Activated CD4-positive, alpha-beta T cell treated with anti-CD3 and anti-CD28 coated beads for 24 hours (primary cell): ENCODE results near the gene PDE4D.

Experiments
- DNase-seq, 2 donors: peaks; one replicate each; pipeline ENCODE4 v3.0.0-alpha.2; 2020; ENCODE audit warnings: low read depth in 2 of 2

Gene PDE4D

DNA sequence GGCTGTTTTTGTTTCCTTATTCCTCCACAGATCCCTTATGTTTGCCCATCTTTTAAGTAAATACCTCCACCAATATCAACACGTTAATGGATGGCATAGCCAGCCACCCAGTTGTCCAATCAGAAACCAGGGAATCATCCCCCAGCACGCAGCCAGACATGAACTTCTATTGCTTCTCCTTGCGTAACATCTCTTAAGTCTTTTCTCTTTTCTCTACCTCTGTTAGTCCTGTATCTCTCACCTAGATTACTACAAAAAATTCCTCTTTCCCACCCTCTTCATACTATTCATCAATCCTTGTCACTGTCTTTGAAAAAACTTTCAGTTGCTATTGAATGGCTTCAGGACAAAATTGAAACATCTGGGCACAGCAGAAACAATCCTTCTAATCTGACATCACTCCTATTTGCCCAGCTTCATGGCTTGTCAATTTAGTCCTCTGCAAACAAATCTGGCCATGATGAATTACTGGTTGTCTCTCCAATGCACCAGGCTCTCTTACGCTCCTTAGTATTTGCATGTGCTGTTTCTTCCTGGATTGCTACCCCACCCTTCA lies 961.4 kb downstream of the PDE4D start:
- DNase-seq = no peak

DNA sequence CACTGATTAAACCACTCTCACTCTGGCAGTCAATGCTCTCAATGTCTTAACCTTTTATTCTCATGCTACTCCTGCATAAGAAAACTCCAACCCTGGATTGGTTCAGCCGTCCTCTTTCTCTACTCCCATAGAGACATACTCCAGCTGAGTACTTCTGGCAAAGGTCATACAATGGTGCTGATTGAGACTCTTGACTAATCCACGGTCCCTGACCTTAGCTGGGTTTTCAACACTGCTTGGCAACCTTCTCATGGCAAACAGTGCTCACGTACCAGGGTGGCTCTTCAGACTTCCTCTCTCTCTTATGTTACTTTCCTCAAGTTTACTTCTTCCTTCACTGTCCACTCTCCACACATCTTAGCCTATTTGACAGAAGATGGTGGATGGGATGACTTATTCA lies 963.0 kb downstream of the PDE4D start:
- no peak for DNase-seq

- DNase-seq = no peak
Measured at GRCh38 chr5:58929726-58930125, 963.8 kb downstream of the PDE4D start.

- DNase-seq = no peak
Measured at GRCh38 chr5:58927938-58928337, 965.6 kb downstream of the PDE4D start.

- no peak for DNase-seq
Measured at GRCh38 chr5:58927181-58927580, 966.3 kb downstream of the PDE4D start.

DNA sequence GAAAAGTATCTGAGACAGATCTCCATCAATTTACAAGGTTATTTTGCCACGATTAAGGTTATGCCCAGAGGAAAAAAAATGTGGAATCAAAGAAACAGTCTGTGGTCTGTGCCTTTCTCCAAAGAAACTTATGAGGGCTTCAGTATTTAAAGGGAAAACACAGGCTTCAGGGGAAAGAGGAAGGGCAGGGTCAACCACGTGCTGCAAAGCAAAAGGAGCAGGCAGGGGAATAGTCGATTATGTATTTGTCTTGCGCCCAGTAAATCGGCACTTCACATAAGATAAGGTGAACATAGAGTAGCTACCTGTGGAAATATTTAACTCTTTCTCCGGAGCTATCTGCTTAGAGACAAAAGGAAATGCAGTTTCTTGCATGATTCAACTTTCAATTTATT lies 967.0 kb downstream of the PDE4D start:
- DNase-seq = no peak

- DNase-seq = no peak
Measured at GRCh38 chr5:58925627-58926540, 967.6 kb downstream of the PDE4D start.

DNA sequence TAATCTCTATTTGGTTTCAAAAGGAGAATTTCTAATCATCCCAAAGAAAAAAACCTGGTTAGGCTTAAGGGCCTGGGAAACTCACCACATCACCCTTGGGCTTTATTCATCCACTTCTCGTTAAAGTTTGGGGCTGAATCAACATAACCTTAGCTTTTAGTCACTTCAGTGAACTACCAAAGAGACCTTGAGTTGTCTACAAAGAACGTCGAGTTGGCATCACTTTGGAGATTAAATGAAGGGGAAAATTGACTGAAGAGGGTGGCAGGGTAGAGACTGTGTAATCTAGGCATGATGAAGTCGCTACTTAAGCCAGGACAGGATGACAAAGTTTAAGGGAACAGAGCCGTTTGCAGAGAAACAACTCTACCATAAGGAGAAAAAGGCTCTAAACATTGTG lies 969.2 kb downstream of the PDE4D start:
- DNase-seq = no peak

- no peak for DNase-seq
Measured at GRCh38 chr5:58923355-58923754, 970.2 kb downstream of the PDE4D start.

DNA sequence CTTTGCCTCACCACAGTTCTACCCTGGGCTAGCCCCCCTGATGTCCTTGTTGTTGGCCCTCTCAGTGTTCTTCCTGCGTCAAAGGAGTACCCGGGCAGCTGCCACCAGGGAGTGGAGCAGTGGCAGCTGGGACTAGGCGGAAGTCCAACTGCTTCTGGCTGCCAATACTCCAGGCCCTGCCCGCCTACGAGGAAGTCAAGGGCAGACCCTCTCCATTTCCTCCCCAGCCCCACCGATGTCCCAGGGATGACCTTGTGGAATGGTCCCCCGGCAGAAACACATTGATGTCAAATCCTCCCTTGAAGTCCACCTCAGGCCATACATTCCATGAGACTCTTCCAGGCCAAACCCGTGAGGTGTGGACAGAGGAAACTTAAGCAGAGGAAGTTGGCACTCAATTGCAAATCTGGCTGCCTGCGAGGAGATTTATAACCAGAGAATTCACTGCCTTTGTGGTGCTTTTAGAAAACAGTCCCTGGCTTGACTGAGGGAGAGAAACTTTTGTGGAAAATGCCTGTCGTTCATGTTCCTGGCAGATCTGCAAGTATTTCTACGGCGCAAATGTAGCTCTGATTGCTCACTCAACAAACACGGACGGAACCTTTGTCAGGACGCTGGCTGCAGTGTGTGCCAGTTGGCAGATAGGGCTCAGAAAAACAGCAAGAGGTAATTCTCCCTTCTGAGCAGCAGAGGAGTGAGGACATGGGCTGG lies 970.9 kb downstream of the PDE4D start:
- no peak for DNase-seq

GRCh38 chr5:58921159-58921558 lies 972.4 kb downstream of the PDE4D start:
- no peak for DNase-seq

- DNase-seq = no peak
Measured at GRCh38 chr5:58919833-58920232, 973.7 kb downstream of the PDE4D start.
